ENCODE results near the gene NAT10.

The NAT10 gene

GRCh38 chr11:34132261-34132965, 27.0 kb downstream of the NAT10 start:
- Mint-ChIP-seq H3K36me3 (peaks cover 9% of the 10 kb centered on the region), H3K27ac (no peak overlapping the region), H3K27me3 (no peaks in the 10 kb centered on the region), H3K4me1 (ENCODE audit: low read depth) (no peaks in the 10 kb centered on the region), H3K4me3 (no peak overlapping the region), H3K9me3 (ENCODE audit: low read depth) (no peaks in the 10 kb centered on the region)

GRCh38 chr11:34134765-34135164, 29.3 kb downstream of the NAT10 start:
- H3K27me3 Mint-ChIP-seq: no peaks in the 10 kb centered on the region
- H3K36me3 Mint-ChIP-seq: peaks cover 7% of the 10 kb centered on the region
- H3K9me3 Mint-ChIP-seq (ENCODE audit: low read depth): no peaks in the 10 kb centered on the region
- H3K4me1 Mint-ChIP-seq (ENCODE audit: low read depth): no peaks in the 10 kb centered on the region
- no peak overlapping the region for H3K4me3 Mint-ChIP-seq
- H3K27ac Mint-ChIP-seq: no peak overlapping the region

GRCh38 chr11:34135439-34135838, 30.0 kb downstream of the NAT10 start:
- H3K9me3 Mint-ChIP-seq (ENCODE audit: low read depth): no peaks in the 10 kb centered on the region
- H3K36me3 Mint-ChIP-seq: peaks cover 7% of the 10 kb centered on the region
- H3K27me3 Mint-ChIP-seq: no peaks in the 10 kb centered on the region
- H3K4me3 Mint-ChIP-seq: no peak overlapping the region
- no peaks in the 10 kb centered on the region for H3K4me1 Mint-ChIP-seq (ENCODE audit: low read depth)
- no peak overlapping the region for H3K27ac Mint-ChIP-seq

GRCh38 chr11:34136420-34136819, 31.0 kb downstream of the NAT10 start:
- H3K4me1 Mint-ChIP-seq (ENCODE audit: low read depth): no peaks in the 10 kb centered on the region
- H3K36me3 Mint-ChIP-seq: peaks cover 8% of the 10 kb centered on the region
- no peaks in the 10 kb centered on the region for H3K27me3 Mint-ChIP-seq
- no peaks in the 10 kb centered on the region for H3K9me3 Mint-ChIP-seq (ENCODE audit: low read depth)
- H3K4me3 Mint-ChIP-seq: no peak overlapping the region
- no peak overlapping the region for H3K27ac Mint-ChIP-seq

- Mint-ChIP-seq H3K27ac (no peak overlapping the region), H3K36me3 (peaks cover 10% of the 10 kb centered on the region), H3K4me1 (ENCODE audit: low read depth) (no peaks in the 10 kb centered on the region), H3K4me3 (no peak overlapping the region), H3K27me3 (no peaks in the 10 kb centered on the region), H3K9me3 (ENCODE audit: low read depth) (no peaks in the 10 kb centered on the region)
Measured at GRCh38 chr11:34139346-34139745, 33.9 kb downstream of the NAT10 start.

- Mint-ChIP-seq H3K27me3 (no peaks in the 10 kb centered on the region), H3K4me1 (ENCODE audit: low read depth) (no peaks in the 10 kb centered on the region), H3K36me3 (peaks cover 10% of the 10 kb centered on the region), H3K9me3 (ENCODE audit: low read depth) (no peaks in the 10 kb centered on the region), H3K27ac (no peak overlapping the region), H3K4me3 (no peak overlapping the region)
Measured at GRCh38 chr11:34140149-34140548, 34.7 kb downstream of the NAT10 start.

- Mint-ChIP-seq H3K27me3 (no peaks in the 10 kb centered on the region), H3K36me3 (peaks cover 7% of the 10 kb centered on the region), H3K4me1 (ENCODE audit: low read depth) (no peaks in the 10 kb centered on the region), H3K4me3 (no peak overlapping the region), H3K9me3 (ENCODE audit: low read depth) (no peaks in the 10 kb centered on the region), H3K27ac (no peak overlapping the region)
Measured at GRCh38 chr11:34143048-34143447, 37.6 kb downstream of the NAT10 start.

- no peaks in the 10 kb centered on the region for H3K9me3 Mint-ChIP-seq (ENCODE audit: low read depth)
- no peaks in the 10 kb centered on the region for H3K27me3 Mint-ChIP-seq
- H3K4me3 Mint-ChIP-seq: no peak overlapping the region
- no peak overlapping the region for H3K27ac Mint-ChIP-seq
- no peaks in the 10 kb centered on the region for H3K4me1 Mint-ChIP-seq (ENCODE audit: low read depth)
- H3K36me3 Mint-ChIP-seq: peaks cover 7% of the 10 kb centered on the region
Measured at GRCh38 chr11:34145073-34145472, 39.6 kb downstream of the NAT10 start.

- H3K36me3 Mint-ChIP-seq: peaks cover 7% of the 10 kb centered on the region
- no peaks in the 10 kb centered on the region for H3K4me1 Mint-ChIP-seq (ENCODE audit: low read depth)
- no peak overlapping the region for H3K4me3 Mint-ChIP-seq
- H3K27ac Mint-ChIP-seq: no peak overlapping the region
- H3K9me3 Mint-ChIP-seq (ENCODE audit: low read depth): no peaks in the 10 kb centered on the region
- H3K27me3 Mint-ChIP-seq: no peaks in the 10 kb centered on the region
Measured at GRCh38 chr11:34145847-34146381, 40.5 kb downstream of the NAT10 start.

- Mint-ChIP-seq H3K36me3 (peaks cover 6% of the 10 kb centered on the region), H3K4me3 (no peak overlapping the region), H3K27me3 (no peaks in the 10 kb centered on the region), H3K4me1 (ENCODE audit: low read depth) (no peaks in the 10 kb centered on the region), H3K27ac (no peak overlapping the region), H3K9me3 (ENCODE audit: low read depth) (no peaks in the 10 kb centered on the region)
Measured at GRCh38 chr11:34146411-34146810, 41.0 kb downstream of the NAT10 start.

- no peaks in the 10 kb centered on the region for H3K27me3 Mint-ChIP-seq
- no peaks in the 10 kb centered on the region for H3K4me1 Mint-ChIP-seq (ENCODE audit: low read depth)
- no peak overlapping the region for H3K27ac Mint-ChIP-seq
- no peaks in the 10 kb centered on the region for H3K9me3 Mint-ChIP-seq (ENCODE audit: low read depth)
- H3K4me3 Mint-ChIP-seq: no peak overlapping the region
- peaks cover 4% of the 10 kb centered on the region for H3K36me3 Mint-ChIP-seq
Measured at GRCh38 chr11:34146866-34147265, 41.4 kb downstream of the NAT10 start.

GRCh38 chr11:34147581-34147980, 42.2 kb downstream of the NAT10 start:
- Mint-ChIP-seq H3K27ac (no peak overlapping the region), H3K27me3 (no peaks in the 10 kb centered on the region), H3K36me3 (peaks cover 4% of the 10 kb centered on the region)

GRCh38 chr11:34148504-34149165, 43.2 kb downstream of the NAT10 start:
- Mint-ChIP-seq H3K27ac (no peak overlapping the region), H3K36me3 (peaks cover 4% of the 10 kb centered on the region), H3K4me1 (ENCODE audit: low read depth) (peaks cover 2% of the 10 kb centered on the region), H3K27me3 (no peaks in the 10 kb centered on the region), H3K4me3 (no peak overlapping the region), H3K9me3 (ENCODE audit: low read depth) (no peaks in the 10 kb centered on the region)

More at GRCh38 chr11:34147581-34147980, 42.2 kb downstream of the NAT10 start:
- H3K4me1 Mint-ChIP-seq (ENCODE audit: low read depth): no peaks in the 10 kb centered on the region
- H3K4me3 Mint-ChIP-seq: no peak overlapping the region
- no peaks in the 10 kb centered on the region for H3K9me3 Mint-ChIP-seq (ENCODE audit: low read depth)

GRCh38 chr11:34149274-34149673, 43.8 kb downstream of the NAT10 start:
- Mint-ChIP-seq H3K27ac (no peak overlapping the region), H3K4me1 (ENCODE audit: low read depth) (peaks cover 3% of the 10 kb centered on the region), H3K9me3 (ENCODE audit: low read depth) (no peaks in the 10 kb centered on the region), H3K4me3 (no peak overlapping the region), H3K27me3 (no peaks in the 10 kb centered on the region), H3K36me3 (peaks cover 4% of the 10 kb centered on the region)

- Mint-ChIP-seq H3K27me3 (no peaks in the 10 kb centered on the region), H3K4me3 (no peak overlapping the region), H3K36me3 (peaks cover 4% of the 10 kb centered on the region), H3K27ac (no peak overlapping the region), H3K9me3 (ENCODE audit: low read depth) (no peaks in the 10 kb centered on the region), H3K4me1 (ENCODE audit: low read depth) (peaks cover 3% of the 10 kb centered on the region)
Measured at GRCh38 chr11:34149786-34150185, 44.4 kb downstream of the NAT10 start.

Measured in activated naive CD8-positive, alpha-beta T cell (primary cell).